Measurements from ENCODE around the gene RAB10. TPM values are rescaled to one million over a fixed set of nuclear protein-coding genes. Genes with fewer than 3 reads are reported as not detected.
A peak's percentile ranks its signal among the peaks of the same experiment; 100 is the strongest.

The RAB10 gene
- total RNA-seq, 1 donor from 2014 or later: 135 TPM

- Histone ChIP-seq H3K4me3 (no peak overlapping the region), H3K4me1 (peaks cover 12% of the 10 kb centered on the region), H3K36me3 (no peaks in the 10 kb centered on the region), H3K9me3 (no peaks in the 10 kb centered on the region), H3K27ac (no peak overlapping the region), H3K27me3 (peaks cover 10% of the 10 kb centered on the region)
- intact Hi-C loops (cut with DNase I): no loop called here
- no peak for DNase-seq (ENCODE audit: extremely low spot score in 2 of 2)
- no peak for TF ChIP-seq POLR2AphosphoS5 (IDR thresholded peaks at IDR 0.05; ENCODE audit: insufficient read depth in 1 of 2, low read depth in 1 of 2)
- no peak for TF ChIP-seq POLR2A (IDR thresholded peaks at IDR 0.05)
- no peak for TF ChIP-seq CTCF (IDR thresholded peaks at IDR 0.05)
Observed at GRCh38 chr2:26169681-26170414, 136.0 kb downstream of the RAB10 start.

GRCh38 chr2:26170795-26171194, 136.9 kb downstream of the RAB10 start:
- Histone ChIP-seq H3K27ac (no peak overlapping the region), H3K27me3 (peaks cover 10% of the 10 kb centered on the region), H3K36me3 (no peaks in the 10 kb centered on the region), H3K4me1 (peaks cover 12% of the 10 kb centered on the region), H3K4me3 (no peak overlapping the region), H3K9me3 (no peaks in the 10 kb centered on the region)
- intact Hi-C loops (cut with DNase I): no loop called here
- no peak for DNase-seq (ENCODE audit: extremely low spot score in 2 of 2)
- TF ChIP-seq CTCF (IDR thresholded peaks at IDR 0.05): no peak
- no peak for TF ChIP-seq POLR2AphosphoS5 (IDR thresholded peaks at IDR 0.05; ENCODE audit: insufficient read depth in 1 of 2, low read depth in 1 of 2)
- TF ChIP-seq POLR2A (IDR thresholded peaks at IDR 0.05): no peak

DNA sequence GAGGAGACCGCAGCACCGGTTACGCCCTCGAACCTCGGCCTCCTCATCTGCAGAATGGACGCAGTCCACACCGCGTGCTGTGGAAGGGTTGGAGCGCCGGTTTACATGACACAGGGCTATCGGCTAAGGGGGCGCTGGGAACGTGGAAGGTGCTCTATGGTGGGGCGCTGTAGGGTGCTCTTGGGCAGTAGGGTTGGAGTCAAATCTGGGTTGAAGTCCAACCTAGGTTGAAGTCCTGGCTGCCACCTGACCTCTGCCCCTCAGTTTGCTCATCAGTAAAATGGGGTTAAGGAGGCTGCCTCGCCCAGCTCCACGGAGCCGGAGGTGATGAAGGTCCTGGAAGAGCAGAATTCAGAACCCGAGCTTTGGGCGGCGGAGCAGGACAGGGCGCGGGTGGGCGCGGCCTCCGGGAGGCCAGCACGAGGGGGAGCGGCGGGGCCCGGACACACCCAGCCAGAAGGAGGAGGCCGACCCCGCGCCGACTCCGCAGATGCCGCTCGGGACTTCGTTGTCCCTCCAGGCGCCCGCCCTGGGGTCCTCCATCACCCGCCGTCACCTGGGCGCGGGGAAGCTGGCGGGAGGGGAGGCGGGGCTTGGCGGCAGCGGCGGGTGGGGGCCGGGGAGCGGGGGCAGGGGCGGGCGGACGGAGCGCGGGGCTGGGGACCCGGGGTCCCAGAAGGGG, 138.4 kb downstream of the RAB10 start:
- Histone ChIP-seq H3K27ac (no peak overlapping the region), H3K9me3 (no peaks in the 10 kb centered on the region), H3K36me3 (no peaks in the 10 kb centered on the region), H3K27me3 (peaks cover 10% of the 10 kb centered on the region), H3K4me3 (peak overlapping the region; percentile 44 to 49), H3K4me1 (peaks cover 12% of the 10 kb centered on the region)
- TF ChIP-seq POLR2AphosphoS5 (IDR thresholded peaks at IDR 0.05; ENCODE audit: insufficient read depth in 1 of 2, low read depth in 1 of 2): no peak
- no peak for TF ChIP-seq CTCF (IDR thresholded peaks at IDR 0.05)
- no peak for TF ChIP-seq POLR2A (IDR thresholded peaks at IDR 0.05)
- intact Hi-C loops (cut with DNase I): no loop called here
- DNase-seq (ENCODE audit: extremely low spot score in 2 of 2): peak in 1 of 2 donors; percentile 42

- Histone ChIP-seq H3K36me3 (no peaks in the 10 kb centered on the region), H3K27ac (no peak within 1 kb of the TSS), H3K4me1 (peaks cover 12% of the 10 kb centered on the region), H3K4me3 (peak within 1 kb of the TSS; percentile 44 to 49), H3K9me3 (no peaks in the 10 kb centered on the region), H3K27me3 (peaks cover 10% of the 10 kb centered on the region)
- peak in 1 of 2 donors; percentile 8 for DNase-seq (ENCODE audit: extremely low spot score in 2 of 2)
- TF ChIP-seq POLR2AphosphoS5 (IDR thresholded peaks at IDR 0.05; ENCODE audit: insufficient read depth in 1 of 2, low read depth in 1 of 2) (no peak), CTCF (IDR thresholded peaks at IDR 0.05) (no peak), POLR2A (IDR thresholded peaks at IDR 0.05) (no peak)
- intact Hi-C loops (cut with DNase I): no loop called here
Observed at GRCh38 chr2:26172871-26173775, 139.2 kb downstream of the RAB10 start, which contains the start of gene GAREM2. Gene GAREM2 (plus strand): TSS chr2:26173088. CDS start chr2:26173221, 133 bp downstream.
